ENCODE data around the gene SNCB.

The SNCB gene

DNA sequence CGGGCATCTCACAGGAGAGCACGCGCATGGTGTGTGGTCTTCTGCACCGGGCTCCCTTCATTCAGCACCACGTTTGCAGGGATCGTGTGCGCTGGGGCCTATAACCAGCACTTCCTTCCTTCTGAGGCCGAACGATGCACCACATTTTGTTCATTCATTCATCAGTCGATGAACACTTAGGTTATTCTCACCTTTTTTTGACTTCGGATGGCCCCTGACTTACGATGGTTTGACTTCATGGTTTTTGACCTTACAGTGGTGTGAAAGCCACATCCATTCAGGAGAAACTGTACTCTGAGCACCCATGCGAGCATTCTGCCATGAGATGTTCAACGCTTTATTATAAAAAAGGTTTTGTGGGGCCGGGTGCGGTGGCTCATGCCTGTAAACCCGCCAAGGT, 44.5 kb upstream of the SNCB start:
- DNase-seq (ENCODE audit: low read depth), result no peak
- no peak for TF ChIP-seq CTCF (IDR thresholded peaks at IDR 0.05; ENCODE audit: low read length, missing control alignments)
- no peak overlapping the region for H3K4me3 ChIP-seq (replicated peaks; ENCODE audit: low read depth, low read length)

- H3K4me3 ChIP-seq (replicated peaks; ENCODE audit: low read depth, low read length), result no peak overlapping the region
- DNase-seq (ENCODE audit: low read depth), result no peak
- no peak for TF ChIP-seq CTCF (IDR thresholded peaks at IDR 0.05; ENCODE audit: low read length, missing control alignments)
These were observed 43.6 kb upstream of the SNCB start for GRCh38 chr5:176673651-176674583.

DNA sequence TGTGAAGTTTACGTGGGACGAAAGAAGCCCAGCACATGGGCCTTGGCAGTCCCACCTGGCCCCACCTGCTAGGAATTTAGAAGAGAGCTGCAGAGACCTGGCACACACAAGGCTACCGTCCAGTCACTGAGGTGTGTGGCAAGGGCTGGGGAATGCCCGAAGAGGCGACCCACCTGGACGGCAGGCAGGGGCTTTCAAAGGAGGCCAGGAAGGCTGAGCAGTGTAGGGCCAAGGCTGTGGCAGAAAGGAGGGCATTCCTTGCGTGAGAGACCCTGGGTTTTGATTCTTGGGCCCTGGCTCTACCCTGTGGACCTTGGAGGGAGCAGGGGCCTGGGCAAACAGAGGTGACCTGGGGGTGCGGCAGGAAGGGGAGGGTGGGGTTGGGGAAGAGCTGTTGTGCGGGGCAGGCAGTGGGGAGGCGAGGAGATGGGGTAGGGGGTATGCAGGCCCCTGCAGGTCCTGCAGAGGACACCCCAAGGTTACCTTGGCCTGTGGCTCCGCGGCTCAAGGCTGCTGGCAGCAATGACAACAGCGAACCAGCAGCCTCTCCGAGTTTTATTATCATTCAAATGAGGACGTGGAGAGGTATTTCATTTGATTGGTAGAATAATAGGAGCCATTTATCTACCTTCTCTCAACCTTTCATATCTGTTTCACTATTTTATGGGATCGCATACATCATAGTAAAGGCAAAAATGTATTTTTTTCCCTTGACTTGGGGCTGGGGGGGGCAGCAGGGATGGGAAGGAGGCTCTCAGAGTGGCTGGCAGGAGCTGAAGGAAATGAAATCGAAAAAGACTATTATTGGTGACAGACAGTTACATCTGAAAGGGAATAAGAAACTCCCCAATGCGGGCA, 41.8 kb upstream of the SNCB start:
- H3K4me3 ChIP-seq (replicated peaks; ENCODE audit: low read depth, low read length), result no peak overlapping the region
- TF ChIP-seq CTCF (IDR thresholded peaks at IDR 0.05; ENCODE audit: low read length, missing control alignments), result no peak
- DNase-seq (ENCODE audit: low read depth), result no peak

DNA sequence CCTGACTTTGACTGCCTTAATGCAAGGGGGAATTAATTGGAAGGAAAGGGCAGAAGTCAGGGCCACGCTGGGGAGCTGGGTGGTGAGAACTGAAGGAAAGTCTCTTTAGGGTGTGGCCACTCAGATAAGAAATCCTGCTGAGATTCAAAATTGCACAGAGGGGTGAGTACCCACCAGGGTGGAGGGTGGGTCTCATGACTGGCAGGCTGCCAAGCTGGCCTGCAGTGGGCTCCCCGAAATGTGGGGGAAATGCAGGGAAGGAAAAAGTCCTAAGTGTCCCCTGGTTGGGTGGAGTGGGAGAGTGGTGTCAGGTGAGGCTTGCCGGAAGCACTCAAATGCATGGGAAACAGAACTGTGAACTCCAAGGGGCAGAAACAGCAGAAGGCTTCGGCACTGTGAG, 41.1 kb upstream of the SNCB start:
- no peak overlapping the region for H3K4me3 ChIP-seq (replicated peaks; ENCODE audit: low read depth, low read length)
- DNase-seq (ENCODE audit: low read depth), result no peak
- TF ChIP-seq CTCF (IDR thresholded peaks at IDR 0.05; ENCODE audit: low read length, missing control alignments), result no peak

- no peak for DNase-seq (ENCODE audit: low read depth)
- no peak for TF ChIP-seq CTCF (IDR thresholded peaks at IDR 0.05; ENCODE audit: low read length, missing control alignments)
- no peak overlapping the region for H3K4me3 ChIP-seq (replicated peaks; ENCODE audit: low read depth, low read length)
These were observed 40.1 kb upstream of the SNCB start for GRCh38 chr5:176670449-176670848.

GRCh38 chr5:176667637-176668036, 37.3 kb upstream of the SNCB start:
- TF ChIP-seq CTCF (IDR thresholded peaks at IDR 0.05; ENCODE audit: low read length, missing control alignments), result no peak
- DNase-seq (ENCODE audit: low read depth), result no peak

More at GRCh38 chr5:176667637-176668036, 37.3 kb upstream of the SNCB start:
- H3K4me3 ChIP-seq (replicated peaks; ENCODE audit: low read depth, low read length), result no peak overlapping the region

Measured in fibroblast of pulmonary artery (primary cell).